Ascending aorta (tissue), 2 donors: ENCODE data around the gene GDF11. TPM values are rescaled to one million over a fixed set of nuclear protein-coding genes. Genes with fewer than 3 reads are reported as not detected.

ENCODE experiments used
- DNase-seq, 2 donors: peaks; one replicate each; pipeline ENCODE4 v3.0.0-alpha.2; 2019; ENCODE audit warnings: low spot score in 2 of 2
- H3K27ac ChIP-seq, 2 donors: fragments of 200-600 bp; sonication (generic); one replicate each; pipeline ENCODE4 v1.5.1; 2016 to 2017; ENCODE audit warnings: mild to moderate bottlenecking in 1 of 2
- H3K27me3 ChIP-seq: fragments of 200-600 bp; sonication (generic); one replicate; pipeline ENCODE4 v1.5.1; 2017
- H3K36me3 ChIP-seq, 2 donors: fragments of 200-600 bp; sonication (generic); one replicate each; pipeline ENCODE4 v1.5.1; 2016
- H3K4me1 ChIP-seq, 2 donors: fragments of 200-600 bp; sonication (generic); one replicate each; pipeline ENCODE4 v1.5.1; 2016 to 2017; ENCODE audit warnings: mild to moderate bottlenecking in 1 of 2
- H3K4me3 ChIP-seq, 2 donors: fragments of 200-600 bp; sonication (generic); one replicate each; pipeline ENCODE4 v1.5.1; 2016 to 2017; ENCODE audit warnings: mild to moderate bottlenecking in 1 of 2
- H3K9me3 ChIP-seq, 2 donors: fragments of 200-600 bp; sonication (generic); one replicate each; pipeline ENCODE4 v1.5.1; 2016
- CTCF ChIP-seq, 3 experiments: fragments of 200-600 bp in 2 of 3; fragments of 450-650 bp in 1 of 3; sonication (generic) in 2 of 3; IDR thresholded peaks; one replicate each; pipeline ENCODE4 v1.5.1; 2016 to 2019; ENCODE audit warnings: antibody characterized with exemption in 3 of 3, mild to moderate bottlenecking in 1 of 3, moderate library complexity in 1 of 3
- intact Hi-C: fragments of 100-400 bp; cut with DNase I; formaldehyde crosslinking; loops from one replicate; pipeline ENCODE4 v1.15.1; 2023
- total RNA-seq: library from RNA; depleted of rRNA; stranded (reverse); fragments of >200 nt; gene quantifications from one replicate; pipeline ENCODE4 v1.1.0, GENCODE V29; 2016

Gene GDF11
- total RNA-seq, 1 donor from 2014 or later = 1.6 TPM

GRCh38 chr12:55707841-55708694 lies 34.9 kb upstream of the GDF11 start, which contains the start of gene ITGA7:
Gene ITGA7 (minus strand): TSS chr12:55707904. CDS start chr12:55707682, 222 bp downstream.
- no peaks in the 10 kb centered on the region for H3K27me3 ChIP-seq
- intact Hi-C loops = loop anchor here (1.0 kb wide), 1 partner anchor 8 kb away; the partner anchor contains the start of gene BLOC1S1
- H3K9me3 ChIP-seq = no peaks in the 10 kb centered on the region
- TF ChIP-seq CTCF (IDR thresholded peaks at IDR 0.05) = no peak
- peak; percentile 72 to 93 for DNase-seq
- peak within 1 kb of the TSS; percentile 92 to 95 for H3K27ac ChIP-seq
- H3K36me3 ChIP-seq = no peaks in the 10 kb centered on the region
- H3K4me3 ChIP-seq = peak within 1 kb of the TSS; percentile 70 to 85
- H3K4me1 ChIP-seq = peaks cover 5 to 54% of the 10 kb centered on the region in 2 donors

DNA sequence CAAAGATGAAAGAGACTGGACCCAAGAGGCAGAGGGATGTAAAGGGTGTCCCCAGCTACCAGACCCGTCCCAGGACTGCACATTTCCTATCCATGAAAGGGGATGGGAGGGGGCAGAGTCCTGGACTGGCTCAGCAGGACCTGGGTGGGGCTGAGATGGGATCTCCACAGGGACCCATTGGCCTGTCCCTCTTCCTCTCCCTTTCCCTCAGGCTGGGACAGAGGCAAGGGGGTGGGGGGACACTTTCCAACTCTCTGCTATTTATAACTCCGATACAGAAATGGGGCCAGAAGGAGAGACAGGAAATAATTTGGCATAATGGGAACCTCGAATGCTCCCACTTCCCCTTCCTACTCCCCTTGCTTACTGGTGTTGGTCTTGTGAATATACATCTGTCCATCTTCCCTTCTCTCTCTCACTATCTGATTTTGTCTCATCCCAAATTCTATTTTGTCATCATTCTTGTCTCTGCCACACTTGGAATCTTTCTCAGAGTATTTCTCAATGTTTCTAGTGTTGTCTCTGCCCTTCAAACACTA lies 34.2 kb upstream of the GDF11 start:
- peaks cover 7 to 53% of the 10 kb centered on the region in 2 donors for H3K4me1 ChIP-seq
- H3K4me3 ChIP-seq = peak overlapping the region; percentile 70 to 85
- no peaks in the 10 kb centered on the region for H3K27me3 ChIP-seq
- intact Hi-C loops = no loop called here
- TF ChIP-seq CTCF (IDR thresholded peaks at IDR 0.05) = no peak
- H3K9me3 ChIP-seq = no peaks in the 10 kb centered on the region
- peak in 1 of 2 donors; percentile 77 for DNase-seq
- peak overlapping the region; percentile 92 to 95 for H3K27ac ChIP-seq
- no peaks in the 10 kb centered on the region for H3K36me3 ChIP-seq

DNA sequence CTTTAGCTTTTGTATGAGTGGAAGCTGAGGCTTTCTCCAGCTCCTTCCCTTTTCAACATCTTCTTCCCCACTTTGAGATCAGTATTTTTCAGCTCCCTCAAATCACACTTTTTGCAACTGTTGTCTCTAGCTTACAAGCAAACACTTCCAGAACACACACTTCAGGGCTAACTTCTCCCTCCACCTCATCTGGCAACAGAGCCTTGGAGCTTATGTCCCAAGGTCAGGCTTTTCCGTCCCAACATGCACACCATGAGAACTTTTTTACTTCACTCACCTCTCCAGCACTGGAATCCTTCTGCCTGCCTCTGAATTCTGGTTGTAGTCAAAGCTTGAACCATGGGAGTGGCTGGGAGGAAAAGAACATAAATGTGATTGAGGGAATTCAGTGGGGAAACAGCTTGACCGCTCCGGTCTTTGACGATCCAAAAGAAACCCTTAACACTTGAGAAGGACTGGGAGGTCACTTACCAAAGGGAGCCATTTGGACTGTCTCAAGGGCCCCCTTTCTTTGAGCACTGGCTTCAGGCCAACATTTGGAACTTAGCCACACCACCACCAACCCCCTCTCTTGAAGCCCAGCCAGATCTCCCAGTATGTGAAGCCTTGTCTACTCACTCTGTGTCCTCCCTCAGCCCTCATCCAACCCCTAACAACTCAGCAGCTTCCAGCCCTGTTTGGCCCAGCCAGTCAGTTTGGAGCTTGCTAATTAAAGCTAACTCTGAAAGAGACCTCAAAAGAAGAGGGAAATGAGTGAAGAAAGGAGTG lies 31.0 kb upstream of the GDF11 start:
- Histone ChIP-seq H3K27ac (peak overlapping the region; percentile 81 to 95), H3K36me3 (no peaks in the 10 kb centered on the region), H3K27me3 (no peaks in the 10 kb centered on the region), H3K9me3 (no peaks in the 10 kb centered on the region), H3K4me3 (peak overlapping the region in 1 of 2 donors; percentile 85), H3K4me1 (peaks cover 15 to 64% of the 10 kb centered on the region in 2 donors)
- no peak for DNase-seq
- TF ChIP-seq CTCF (IDR thresholded peaks at IDR 0.05) = no peak
- intact Hi-C loops = no loop called here

DNA sequence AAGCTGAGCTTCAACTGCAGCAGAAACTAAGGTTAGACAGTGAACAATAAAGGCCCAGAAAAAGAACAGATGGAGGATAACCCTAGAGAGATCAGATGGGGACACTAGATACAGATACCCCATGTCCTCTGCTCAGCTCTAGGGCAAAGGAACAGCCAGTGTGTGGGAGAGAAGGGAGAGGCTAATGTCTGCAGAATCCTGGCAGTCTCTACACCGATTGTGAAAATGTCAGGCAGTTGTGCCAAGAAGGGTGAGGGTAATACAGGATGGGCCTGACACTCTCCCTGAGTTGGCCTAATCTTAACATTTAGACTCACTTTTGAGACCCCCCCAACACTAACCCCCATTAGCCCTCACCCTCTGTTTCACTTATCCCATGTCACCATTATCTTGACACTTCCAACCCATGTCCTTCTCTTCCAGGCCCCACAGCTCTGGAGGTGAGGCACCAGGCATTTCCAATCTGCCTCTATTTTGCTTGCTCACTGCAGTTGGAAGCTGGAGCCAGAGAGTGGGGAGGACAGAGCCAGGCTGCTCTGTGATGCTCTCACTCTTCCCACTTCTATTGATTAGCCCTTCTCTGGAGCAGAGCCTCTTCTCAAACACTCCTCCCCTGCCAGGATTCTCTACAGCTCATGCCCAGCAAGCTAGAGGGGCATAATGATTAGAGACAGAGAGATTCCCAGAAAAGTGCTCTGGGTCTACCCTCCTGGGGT lies 30.1 kb upstream of the GDF11 start:
- Histone ChIP-seq H3K4me3 (peak overlapping the region in 1 of 2 donors; percentile 85), H3K36me3 (no peaks in the 10 kb centered on the region), H3K27ac (peak overlapping the region; percentile 81 to 95), H3K4me1 (peaks cover 23 to 73% of the 10 kb centered on the region in 2 donors), H3K27me3 (no peaks in the 10 kb centered on the region), H3K9me3 (no peaks in the 10 kb centered on the region)
- TF ChIP-seq CTCF (IDR thresholded peaks at IDR 0.05) = no peak
- intact Hi-C loops = no loop called here
- DNase-seq = no peak

- TF ChIP-seq CTCF (IDR thresholded peaks at IDR 0.05) = no peak
- Histone ChIP-seq H3K27ac (peak overlapping the region; percentile 81 to 95), H3K4me3 (no peak overlapping the region), H3K9me3 (no peaks in the 10 kb centered on the region), H3K4me1 (peaks cover 27 to 76% of the 10 kb centered on the region in 2 donors), H3K36me3 (no peaks in the 10 kb centered on the region), H3K27me3 (no peaks in the 10 kb centered on the region)
- no peak for DNase-seq
- intact Hi-C loops = no loop called here
These were observed 29.2 kb upstream of the GDF11 start for GRCh38 chr12:55713721-55714120.
